Common myeloid progenitor, CD34-positive (primary cell): ENCODE measurements around the gene BNIPL.

Experiments
- CTCF ChIA-PET: fragments of 350-600 bp; sonication (Branson Sonifier 250); formaldehyde crosslinking; loops from one replicate; lab custom pipeline; 2021; ENCODE audit warnings: antibody characterized with exemption; lab: Charles Lee
- POLR2A ChIA-PET: fragments of 350-600 bp; sonication (Branson Sonifier 250); formaldehyde crosslinking; loops from one replicate; lab custom pipeline; 2021; ENCODE audit warnings: antibody characterized with exemption; lab: Charles Lee
- DNase-seq, 3 donors: peaks; one replicate each; pipeline versions ENCODE4 v3.0.0 to v3.0.0-alpha.2; 2013
- H3K27ac ChIP-seq, 2 experiments: 1 replicate in 1 of 2; 2 replicates in 1 of 2; pipeline ENCODE4 v1.7.0; 2013; ENCODE audit warnings: inconsistent platforms in 2 of 2, low read length in 2 of 2, mild to moderate bottlenecking in 2 of 2, low read depth in 1 of 2, moderate library complexity in 1 of 2; ENCODE audit not compliant: severe bottlenecking in 2 of 2, insufficient read depth in 1 of 2, poor library complexity in 1 of 2
- H3K27me3 ChIP-seq, 5 experiments: replicated peaks in 2 of 5; 1 replicate in 3 of 5; 2 replicates in 2 of 5; pipeline versions ENCODE4 v1.6.1 to v1.7.0; 2013; ENCODE audit warnings: low read length in 4 of 5, mild to moderate bottlenecking in 2 of 5, moderate library complexity in 2 of 5, inconsistent platforms in 1 of 5; ENCODE audit not compliant: insufficient read depth in 5 of 5, control insufficient read depth in 4 of 5
- H3K36me3 ChIP-seq, 4 experiments: 1 replicate in 2 of 4; 2 replicates in 2 of 4; pipeline versions ENCODE4 v1.6.1 to v1.7.0; 2013; ENCODE audit warnings: low read length in 3 of 4, control low read depth in 1 of 4, mild to moderate bottlenecking in 1 of 4; ENCODE audit not compliant: control insufficient read depth in 4 of 4, insufficient read depth in 4 of 4
- H3K4me1 ChIP-seq, 4 experiments: 1 replicate in 3 of 4; 2 replicates in 1 of 4; pipeline versions ENCODE4 v1.6.1 to v1.7.1; 2013; ENCODE audit warnings: low read length in 3 of 4, mild to moderate bottlenecking in 3 of 4, control low read depth in 1 of 4, inconsistent platforms in 1 of 4, moderate library complexity in 1 of 4; ENCODE audit not compliant: control insufficient read depth in 4 of 4, insufficient read depth in 4 of 4; ENCODE audit errors: control extremely low read depth in 1 of 4
- H3K4me3 ChIP-seq, 7 experiments: 1 replicate in 4 of 7; 2 replicates in 3 of 7; pipeline versions ENCODE4 v1.5.1 to v1.7.0; 2013; ENCODE audit warnings: mild to moderate bottlenecking in 7 of 7, low read length in 6 of 7, moderate library complexity in 6 of 7, inconsistent platforms in 2 of 7, low read depth in 2 of 7, control low read depth in 1 of 7; ENCODE audit not compliant: insufficient read depth in 4 of 7, control insufficient read depth in 1 of 7; ENCODE audit errors: extremely low read depth in 1 of 7
- H3K9me3 ChIP-seq, 5 experiments: 1 replicate in 4 of 5; 2 replicates in 1 of 5; pipeline versions ENCODE4 v1.6.1 to v1.7.1; 2013; ENCODE audit warnings: low read length in 4 of 5, mild to moderate bottlenecking in 2 of 5, inconsistent platforms in 1 of 5, low read depth in 1 of 5, moderate library complexity in 1 of 5; ENCODE audit not compliant: control insufficient read depth in 4 of 5, insufficient read depth in 2 of 5; ENCODE audit errors: control extremely low read depth in 1 of 5
- WGBS: methylation state at CpG from one replicate; pipeline ENCODE4 v1.1.5; 2013; ENCODE audit not compliant: insufficient coverage; 5-methylcytosine and 5-hydroxymethylcytosine counted together

The BNIPL gene

DNA sequence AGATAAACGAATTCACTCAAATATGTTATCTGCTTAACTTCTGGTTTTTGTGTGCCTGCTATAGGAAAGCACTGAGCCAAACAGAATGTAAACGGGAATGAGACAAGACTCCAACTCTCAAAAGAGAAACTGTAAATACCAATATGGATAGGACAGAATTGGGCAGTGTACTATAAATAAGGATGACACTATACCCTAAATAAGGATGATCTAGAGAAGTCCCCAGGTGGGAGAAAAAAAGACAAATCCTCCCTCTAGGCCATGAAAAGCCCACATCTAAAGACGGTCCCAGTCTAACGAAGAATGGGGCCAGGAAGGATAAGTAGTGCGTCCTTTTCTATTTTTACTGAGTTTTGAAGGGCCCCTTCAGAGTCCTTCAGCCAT, 32.7 kb downstream of the BNIPL start:
- peak overlapping the region in 1 of 2 experiments; percentile 60 for H3K27ac ChIP-seq
- peaks cover 0 to 25% (median 16%) of the 10 kb centered on the region in 4 experiments for H3K4me1 ChIP-seq
- H3K9me3 ChIP-seq: no peaks in the 10 kb centered on the region
- ChIA-PET POLR2A (no interaction called here), CTCF (interaction anchor here (1.6 kb wide), 1 partner anchor 45 kb away, joined by 3 read pairs; no protein-coding TSS in a partner anchor)
- WGBS: no CpG with 5 or more reads among the region's 5 CpGs
- DNase-seq: no peak
- peaks cover 0 to 7% (median 4%) of the 10 kb centered on the region in 4 experiments for H3K36me3 ChIP-seq
- no peak overlapping the region for H3K4me3 ChIP-seq
- no peaks in the 10 kb centered on the region for H3K27me3 ChIP-seq

DNA sequence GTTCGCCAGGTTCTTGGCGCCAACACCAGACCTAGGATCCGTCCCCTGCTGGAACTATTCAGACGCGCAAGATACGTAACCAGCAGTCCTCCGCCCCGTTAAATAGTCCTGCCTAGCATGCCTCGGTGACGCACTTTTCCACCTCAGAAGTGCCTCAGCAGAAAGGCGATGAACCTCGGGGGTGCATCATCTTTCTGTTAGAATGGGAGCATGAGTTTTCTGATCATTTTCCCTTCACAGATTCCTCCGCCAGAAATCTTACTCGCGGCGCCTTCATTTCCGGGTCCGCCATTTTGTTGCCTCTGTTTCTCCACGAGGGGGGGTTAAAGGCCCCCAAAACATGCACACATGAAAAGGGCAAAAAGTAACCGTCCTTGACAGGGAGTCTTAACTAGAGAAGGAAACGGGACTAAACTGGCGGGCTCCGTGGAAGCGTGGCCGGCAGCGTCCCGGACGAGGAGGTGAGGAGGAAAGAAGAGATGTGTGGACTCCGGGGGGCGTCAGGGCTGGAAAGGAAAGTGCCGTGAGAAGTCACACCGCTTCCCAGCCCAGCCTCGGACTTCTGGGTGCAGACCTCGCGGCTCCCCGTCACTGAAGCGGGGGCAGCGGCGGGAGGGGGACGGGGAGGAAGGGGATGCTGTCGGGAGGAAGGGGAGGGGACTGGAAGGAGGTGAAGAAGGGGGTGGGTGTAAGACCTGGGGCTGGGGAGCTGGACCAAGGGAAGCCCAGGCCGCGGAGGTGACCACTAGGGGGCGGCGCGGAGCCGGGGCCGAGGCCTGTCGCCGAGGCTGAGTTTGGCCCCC, 34.3 kb downstream of the BNIPL start, which contains the start of gene GABPB2:
GABPB2 (plus strand) TSS at position 288 of the 803 bp plus-strand sequence. CDS start 17,429 bp downstream, outside the sequence.
- H3K9me3 ChIP-seq: no peaks in the 10 kb centered on the region
- peak; percentile 94 to 96 (median 95) for DNase-seq
- POLR2A ChIA-PET: interaction anchor here (0.7 to 2.1 kb wide), 2 partner anchors 10 to 13 kb away, joined by 4 to 19 read pairs; partner anchors contain the start of genes CDC42SE1 and MLLT11
- H3K27ac ChIP-seq: peak within 1 kb of the TSS; percentile 90 to 96
- peak within 1 kb of the TSS; percentile 57 to 99 (median 94) for H3K4me3 ChIP-seq
- H3K27me3 ChIP-seq: no peaks in the 10 kb centered on the region
- H3K36me3 ChIP-seq: peaks cover 0 to 7% (median 5%) of the 10 kb centered on the region in 4 experiments
- CTCF ChIA-PET: interaction anchor here (0.6 to 3.0 kb wide), 10 partner anchors 9 to 86 kb away, joined by 3 to 17 read pairs (median 3); partner anchors contain the start of genes CDC42SE1, MLLT11 and TNFAIP8L2
- H3K4me1 ChIP-seq: peaks cover 0 to 18% (median 16%) of the 10 kb centered on the region in 4 experiments
- 0% methylated on average over 31 of the region's 50 CpGs for WGBS

DNA sequence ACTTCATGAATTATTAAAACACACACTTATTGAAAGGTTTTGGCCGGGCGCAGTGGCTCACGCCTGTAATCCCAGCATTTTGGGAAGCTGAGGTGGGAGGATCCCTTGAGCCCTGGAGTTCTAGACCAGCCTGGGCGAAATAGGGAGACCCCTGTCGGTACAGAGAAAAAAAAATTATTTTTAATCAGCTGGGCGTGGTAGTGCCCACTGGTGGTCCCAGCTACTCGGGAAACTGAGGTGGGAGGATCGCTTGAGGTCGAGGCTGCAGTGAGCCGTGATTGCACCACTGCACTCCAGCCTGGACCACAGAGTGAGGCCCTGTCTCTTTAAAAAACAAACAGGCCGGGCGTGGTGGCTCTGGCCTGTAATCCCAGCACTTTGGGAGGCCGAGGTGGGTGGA, 35.8 kb downstream of the BNIPL start:
- no peaks in the 10 kb centered on the region for H3K9me3 ChIP-seq
- ChIA-PET CTCF (interaction anchor here (1.0 to 3.0 kb wide), 14 partner anchors 10 to 96 kb away, joined by 3 to 17 read pairs (median 5); partner anchors contain the start of genes CDC42SE1, LYSMD1, MLLT11 and SCNM1), POLR2A (no interaction called here)
- WGBS: 92% methylated on average over 13 of the region's 13 CpGs
- no peak overlapping the region for H3K27ac ChIP-seq
- no peaks in the 10 kb centered on the region for H3K27me3 ChIP-seq
- DNase-seq: no peak
- no peak overlapping the region for H3K4me3 ChIP-seq
- H3K4me1 ChIP-seq: peaks cover 0 to 18% (median 16%) of the 10 kb centered on the region in 4 experiments
- H3K36me3 ChIP-seq: peaks cover 0 to 2% (median 2%) of the 10 kb centered on the region in 4 experiments

DNA sequence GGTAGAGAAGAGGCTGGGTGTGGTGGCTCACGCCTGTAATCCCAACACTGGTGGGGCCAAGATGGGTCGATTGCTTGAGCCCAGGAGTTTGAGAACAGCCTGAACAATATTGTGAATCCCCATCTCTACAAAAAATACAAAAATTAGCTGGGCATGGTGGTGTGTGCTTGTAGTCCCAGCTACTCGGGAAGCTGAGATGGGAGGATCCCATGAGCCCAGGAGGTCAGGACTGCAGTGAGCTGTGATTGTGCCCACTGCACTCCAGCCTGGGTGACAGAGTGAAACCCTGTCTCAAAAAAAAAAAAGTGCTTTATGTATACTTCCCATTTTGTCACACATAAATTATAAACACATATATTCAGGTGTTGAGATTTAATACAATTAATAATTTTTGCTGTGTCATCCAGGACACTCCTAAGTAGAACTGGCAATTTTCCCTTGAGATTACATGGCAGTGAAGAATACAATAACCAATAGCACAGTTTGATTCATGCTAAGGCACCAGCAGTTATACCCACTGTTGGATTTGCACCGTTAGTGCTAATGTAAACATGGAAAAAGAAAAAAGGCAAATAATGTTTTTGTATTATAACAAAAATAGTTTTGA, 49.7 kb downstream of the BNIPL start:
- ChIA-PET CTCF (interaction anchor here (0.7 to 1.6 kb wide), 5 partner anchors 11 to 71 kb away, joined by 3 to 6 read pairs (median 3); partner anchors contain the start of gene TNFAIP8L2), POLR2A (no interaction called here)
- WGBS: no CpG with 5 or more reads among the region's 4 CpGs
- Histone ChIP-seq H3K27ac (no peak overlapping the region), H3K27me3 (no peaks in the 10 kb centered on the region), H3K36me3 (no peaks in the 10 kb centered on the region), H3K4me3 (no peak overlapping the region), H3K9me3 (no peaks in the 10 kb centered on the region), H3K4me1 (peaks cover 0 to 7% (median 3%) of the 10 kb centered on the region in 4 experiments)
- no peak for DNase-seq
